Measurements from ENCODE around the gene FREM1.

- TF ChIP-seq ELF4 (IDR thresholded peaks at IDR 0.05) (no peak), SP1 (IDR thresholded peaks at IDR 0.05) (no peak), NFRKB (IDR thresholded peaks at IDR 0.05) (no peak), PKNOX1 (IDR thresholded peaks at IDR 0.05) (no peak), BHLHE40 (IDR thresholded peaks at IDR 0.05; ENCODE audit: borderline replicate concordance) (no peak), ZNF384 (IDR thresholded peaks at IDR 0.05) (no peak), FOXM1 (IDR thresholded peaks at IDR 0.05; ENCODE audit: borderline replicate concordance) (no peak)
These were observed at the start of gene FREM1 for GRCh38 chr9:14909961-14910805.

Data from HEK293T (cell line).